WTC11 (cell line): ENCODE data around the gene SRGAP1. TPM values are rescaled to one million over a fixed set of nuclear protein-coding genes. Genes with fewer than 3 reads are reported as not detected.

Experiments
- ATAC-seq: fragments of 200-7000 bp; cut with Tn5 transposase; 2 replicates; pipeline ENCODE4 v1.10.0; 2021; ENCODE audit warnings: mild to moderate bottlenecking, moderate library complexity
- CTCF ChIA-PET: fragments of 300-600 bp; sonication (Branson Sonifier 250); formaldehyde crosslinking; loops from one replicate; lab custom pipeline; 2021; ENCODE audit warnings: antibody characterized with exemption; lab: Charles Lee
- POLR2A ChIA-PET: fragments of 350-600 bp; sonication (Branson Sonifier 250); formaldehyde crosslinking; loops from one replicate; lab custom pipeline; 2021; ENCODE audit warnings: antibody characterized with exemption; lab: Charles Lee
- DNase-seq: peaks from one replicate; pipeline ENCODE4 v3.0.0; 2021; ENCODE audit warnings: low spot score
- H3K27ac Mint-ChIP-seq: 2 replicates; pipeline ENCODE4 v1.8.0; 2021; ENCODE audit warnings: mixed read lengths
- H3K27me3 Mint-ChIP-seq: 2 replicates; pipeline ENCODE4 v1.8.0; 2021; ENCODE audit warnings: low read depth, mild to moderate bottlenecking, moderate library complexity, mixed read lengths
- H3K36me3 Mint-ChIP-seq: 2 replicates; pipeline ENCODE4 v1.8.0; 2021; ENCODE audit warnings: mixed read lengths
- H3K4me1 Mint-ChIP-seq: 2 replicates; pipeline ENCODE4 v1.8.0; 2022; ENCODE audit warnings: mixed read lengths
- H3K4me3 Mint-ChIP-seq: 2 replicates; pipeline ENCODE4 v1.8.0; 2021; ENCODE audit warnings: mild to moderate bottlenecking, moderate library complexity, mixed read lengths
- H3K9me3 Mint-ChIP-seq: 2 replicates; pipeline ENCODE4 v1.8.0; 2021; ENCODE audit warnings: mixed read lengths
- ATF6 ChIP-seq: sonication (generic); formaldehyde crosslinking; IDR thresholded peaks from 2 replicates; pipeline ENCODE4 v1.8.1; 2023; ENCODE audit warnings: mild to moderate bottlenecking, missing genetic modification reagents
- ELF4 ChIP-seq: sonication (generic); formaldehyde crosslinking; IDR thresholded peaks from 2 replicates; pipeline ENCODE4 v1.8.1; 2022; ENCODE audit warnings: low read depth, mild to moderate bottlenecking, moderate library complexity, missing genetic modification reagents
- ESRRA ChIP-seq: sonication (generic); formaldehyde crosslinking; IDR thresholded peaks from 2 replicates; pipeline ENCODE4 v1.8.1; 2022; ENCODE audit warnings: mild to moderate bottlenecking, missing genetic modification reagents, borderline replicate concordance
- FOXP1 ChIP-seq: sonication (generic); formaldehyde crosslinking; IDR thresholded peaks from 2 replicates; pipeline ENCODE4 v1.8.0; 2022; ENCODE audit warnings: missing genetic modification reagents, mild to moderate bottlenecking, moderate library complexity, borderline replicate concordance
- IRF1 ChIP-seq: sonication (generic); formaldehyde crosslinking; IDR thresholded peaks from 2 replicates; pipeline ENCODE4 v1.8.0; 2023; ENCODE audit warnings: missing genetic modification reagents
- JUN ChIP-seq: sonication (generic); formaldehyde crosslinking; IDR thresholded peaks from 2 replicates; pipeline ENCODE4 v1.8.0; 2023; ENCODE audit warnings: mild to moderate bottlenecking, missing genetic modification reagents
- MLX ChIP-seq: sonication (generic); formaldehyde crosslinking; IDR thresholded peaks from 2 replicates; pipeline ENCODE4 v1.8.1; 2023; ENCODE audit warnings: mild to moderate bottlenecking, missing genetic modification reagents, moderate library complexity
- NFATC4 ChIP-seq: fragments of 250-450 bp; sonication (Bioruptor Pico); IDR thresholded peaks from 2 replicates; pipeline ENCODE4 v1.9.0; 2021; ENCODE audit warnings: mild to moderate bottlenecking
- PRDM15 ChIP-seq: sonication (generic); formaldehyde crosslinking; IDR thresholded peaks from 2 replicates; pipeline ENCODE4 v1.8.0; 2022; ENCODE audit warnings: missing genetic modification reagents
- TEAD4 ChIP-seq: sonication (generic); formaldehyde crosslinking; IDR thresholded peaks from 2 replicates; pipeline ENCODE4 v1.8.0; 2022; ENCODE audit warnings: mild to moderate bottlenecking, missing genetic modification reagents
- TP53 ChIP-seq: sonication (generic); formaldehyde crosslinking; IDR thresholded peaks from 2 replicates; pipeline ENCODE4 v1.8.1; 2023; ENCODE audit warnings: mild to moderate bottlenecking, missing genetic modification reagents
- ZNF317 ChIP-seq: sonication (generic); formaldehyde crosslinking; IDR thresholded peaks from 2 replicates; pipeline ENCODE4 v1.8.1; 2023; ENCODE audit warnings: low read depth, mild to moderate bottlenecking, moderate library complexity, missing genetic modification reagents, borderline replicate concordance
- total RNA-seq: library from RNA; stranded (reverse); gene quantifications from 3 replicates; pipeline ENCODE4 v1.2.3, GENCODE V29; 2021
- TF ChIP-seq, protein P1 (sequence below): sonication (generic); formaldehyde crosslinking; conservative IDR thresholded peaks from 2 replicates; pipeline ENCODE4 v1.8.1; 2022; ENCODE audit warnings: mild to moderate bottlenecking, missing genetic modification reagents
- TF ChIP-seq, protein P2 (sequence below): sonication (generic); formaldehyde crosslinking; IDR thresholded peaks from 2 replicates; pipeline ENCODE4 v1.8.1; 2022; ENCODE audit warnings: mild to moderate bottlenecking, missing genetic modification reagents, moderate library complexity, borderline replicate concordance
- TF ChIP-seq, protein P3 (sequence below): sonication (generic); formaldehyde crosslinking; IDR thresholded peaks from 2 replicates; pipeline ENCODE4 v1.8.1; 2023; ENCODE audit warnings: mild to moderate bottlenecking, missing genetic modification reagents, borderline replicate concordance

The SRGAP1 gene
- total RNA-seq, 1 experiment from 2014 or later = 10.3 TPM

- DNase-seq = no peak
- no peaks in the 10 kb centered on the region for H3K27me3 Mint-ChIP-seq
- no peaks in the 10 kb centered on the region; the same call in 1 of the 2 replicates for H3K36me3 Mint-ChIP-seq
- no peak overlapping the region for H3K4me3 Mint-ChIP-seq
- ATAC-seq = no peak
- ChIA-PET CTCF (no interaction called here), POLR2A (no interaction called here)
- H3K9me3 Mint-ChIP-seq = no peaks in the 10 kb centered on the region
- H3K4me1 Mint-ChIP-seq = peaks cover 67% of the 10 kb centered on the region
- TF ChIP-seq ATF6 (CRISPR knock-in tag) (no peak), NFATC4 (no peak), FOXP1 (CRISPR knock-in tag) (no peak), ESRRA (CRISPR knock-in tag) (no peak), MLX (CRISPR knock-in tag) (no peak), TP53 (no peak), PRDM15 (CRISPR knock-in tag) (no peak), ELF4 (CRISPR knock-in tag) (no peak), ZNF317 (no peak), JUN (CRISPR knock-in tag) (no peak), TEAD4 (CRISPR knock-in tag) (no peak), IRF1 (CRISPR knock-in tag) (no peak)
- TF ChIP-seq, protein P1, sequence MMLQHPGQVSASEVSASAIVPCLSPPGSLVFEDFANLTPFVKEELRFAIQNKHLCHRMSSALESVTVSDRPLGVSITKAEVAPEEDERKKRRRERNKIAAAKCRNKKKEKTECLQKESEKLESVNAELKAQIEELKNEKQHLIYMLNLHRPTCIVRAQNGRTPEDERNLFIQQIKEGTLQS (CRISPR knock-in tag) = no peak
- TF ChIP-seq, protein P2, sequence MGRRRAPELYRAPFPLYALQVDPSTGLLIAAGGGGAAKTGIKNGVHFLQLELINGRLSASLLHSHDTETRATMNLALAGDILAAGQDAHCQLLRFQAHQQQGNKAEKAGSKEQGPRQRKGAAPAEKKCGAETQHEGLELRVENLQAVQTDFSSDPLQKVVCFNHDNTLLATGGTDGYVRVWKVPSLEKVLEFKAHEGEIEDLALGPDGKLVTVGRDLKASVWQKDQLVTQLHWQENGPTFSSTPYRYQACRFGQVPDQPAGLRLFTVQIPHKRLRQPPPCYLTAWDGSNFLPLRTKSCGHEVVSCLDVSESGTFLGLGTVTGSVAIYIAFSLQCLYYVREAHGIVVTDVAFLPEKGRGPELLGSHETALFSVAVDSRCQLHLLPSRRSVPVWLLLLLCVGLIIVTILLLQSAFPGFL = no peak
- TF ChIP-seq, protein P3, sequence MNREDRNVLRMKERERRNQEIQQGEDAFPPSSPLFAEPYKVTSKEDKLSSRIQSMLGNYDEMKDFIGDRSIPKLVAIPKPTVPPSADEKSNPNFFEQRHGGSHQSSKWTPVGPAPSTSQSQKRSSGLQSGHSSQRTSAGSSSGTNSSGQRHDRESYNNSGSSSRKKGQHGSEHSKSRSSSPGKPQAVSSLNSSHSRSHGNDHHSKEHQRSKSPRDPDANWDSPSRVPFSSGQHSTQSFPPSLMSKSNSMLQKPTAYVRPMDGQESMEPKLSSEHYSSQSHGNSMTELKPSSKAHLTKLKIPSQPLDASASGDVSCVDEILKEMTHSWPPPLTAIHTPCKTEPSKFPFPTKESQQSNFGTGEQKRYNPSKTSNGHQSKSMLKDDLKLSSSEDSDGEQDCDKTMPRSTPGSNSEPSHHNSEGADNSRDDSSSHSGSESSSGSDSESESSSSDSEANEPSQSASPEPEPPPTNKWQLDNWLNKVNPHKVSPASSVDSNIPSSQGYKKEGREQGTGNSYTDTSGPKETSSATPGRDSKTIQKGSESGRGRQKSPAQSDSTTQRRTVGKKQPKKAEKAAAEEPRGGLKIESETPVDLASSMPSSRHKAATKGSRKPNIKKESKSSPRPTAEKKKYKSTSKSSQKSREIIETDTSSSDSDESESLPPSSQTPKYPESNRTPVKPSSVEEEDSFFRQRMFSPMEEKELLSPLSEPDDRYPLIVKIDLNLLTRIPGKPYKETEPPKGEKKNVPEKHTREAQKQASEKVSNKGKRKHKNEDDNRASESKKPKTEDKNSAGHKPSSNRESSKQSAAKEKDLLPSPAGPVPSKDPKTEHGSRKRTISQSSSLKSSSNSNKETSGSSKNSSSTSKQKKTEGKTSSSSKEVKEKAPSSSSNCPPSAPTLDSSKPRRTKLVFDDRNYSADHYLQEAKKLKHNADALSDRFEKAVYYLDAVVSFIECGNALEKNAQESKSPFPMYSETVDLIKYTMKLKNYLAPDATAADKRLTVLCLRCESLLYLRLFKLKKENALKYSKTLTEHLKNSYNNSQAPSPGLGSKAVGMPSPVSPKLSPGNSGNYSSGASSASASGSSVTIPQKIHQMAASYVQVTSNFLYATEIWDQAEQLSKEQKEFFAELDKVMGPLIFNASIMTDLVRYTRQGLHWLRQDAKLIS (CRISPR knock-in tag) = no peak
- no peak overlapping the region for H3K27ac Mint-ChIP-seq
Observed at GRCh38 chr12:63895841-63896240, 51.3 kb downstream of the SRGAP1 start.
